ENCODE results near the gene TMF1.

DNA sequence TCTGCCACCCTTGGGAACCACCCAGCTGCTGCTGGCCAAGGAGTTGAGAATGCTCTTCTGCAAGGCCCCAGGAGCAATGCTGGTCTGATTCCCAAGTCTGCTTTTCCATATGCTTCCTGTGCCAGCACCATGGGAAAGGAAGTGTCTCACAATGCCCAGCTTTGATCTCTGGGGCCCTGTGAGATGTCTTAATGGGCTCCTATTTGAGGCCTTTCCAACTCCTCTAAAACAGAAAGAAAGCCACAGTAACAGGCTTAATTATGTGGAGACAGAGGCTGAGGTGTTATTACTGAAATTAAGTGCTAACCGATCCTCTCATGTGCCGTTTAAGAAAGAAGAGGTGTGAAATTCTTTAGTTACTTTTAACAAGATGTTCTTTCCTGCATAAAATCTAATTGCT is 43.2 kb downstream of the TMF1 start:
- no peak for TF ChIP-seq POLR2A (IDR thresholded peaks at IDR 0.05)
- TF ChIP-seq, protein P1, sequence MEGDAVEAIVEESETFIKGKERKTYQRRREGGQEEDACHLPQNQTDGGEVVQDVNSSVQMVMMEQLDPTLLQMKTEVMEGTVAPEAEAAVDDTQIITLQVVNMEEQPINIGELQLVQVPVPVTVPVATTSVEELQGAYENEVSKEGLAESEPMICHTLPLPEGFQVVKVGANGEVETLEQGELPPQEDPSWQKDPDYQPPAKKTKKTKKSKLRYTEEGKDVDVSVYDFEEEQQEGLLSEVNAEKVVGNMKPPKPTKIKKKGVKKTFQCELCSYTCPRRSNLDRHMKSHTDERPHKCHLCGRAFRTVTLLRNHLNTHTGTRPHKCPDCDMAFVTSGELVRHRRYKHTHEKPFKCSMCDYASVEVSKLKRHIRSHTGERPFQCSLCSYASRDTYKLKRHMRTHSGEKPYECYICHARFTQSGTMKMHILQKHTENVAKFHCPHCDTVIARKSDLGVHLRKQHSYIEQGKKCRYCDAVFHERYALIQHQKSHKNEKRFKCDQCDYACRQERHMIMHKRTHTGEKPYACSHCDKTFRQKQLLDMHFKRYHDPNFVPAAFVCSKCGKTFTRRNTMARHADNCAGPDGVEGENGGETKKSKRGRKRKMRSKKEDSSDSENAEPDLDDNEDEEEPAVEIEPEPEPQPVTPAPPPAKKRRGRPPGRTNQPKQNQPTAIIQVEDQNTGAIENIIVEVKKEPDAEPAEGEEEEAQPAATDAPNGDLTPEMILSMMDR (IDR thresholded peaks at IDR 0.05) = no peak

Measured in adrenal gland (tissue), 5 donors.